Astrocyte (in vitro differentiated cells and primary cell): ENCODE results near the gene VHLL. TPM values are rescaled to one million over a fixed set of nuclear protein-coding genes. Genes with fewer than 3 reads are reported as not detected.
"Not testable (repeated sequence)": the region's sequence is repeated elsewhere in the genome, so short reads cannot be mapped to it uniquely, and the experiment has no call there.

Source experiments
- DNase-seq: peaks from one replicate; pipeline ENCODE4 v3.0.0-alpha.2; 2010; ENCODE audit warnings: low read depth
- FAIRE-seq: peaks from 2 replicates; lab custom pipeline; 2011; peaks lifted over from hg19 to GRCh38; lab: Jason Lieb, UNC
- H2AFZ ChIP-seq: 2 replicates; pipeline ENCODE4 v1.6.0; 2012; ENCODE audit warnings: low read depth, low read length, inconsistent platforms
- H3K27ac ChIP-seq: 2 replicates; pipeline ENCODE4 v1.5.1; 2011; ENCODE audit warnings: low read depth, low read length, inconsistent platforms
- H3K27me3 ChIP-seq: 2 replicates; pipeline ENCODE4 v1.6.0; 2011; ENCODE audit warnings: low read length, inconsistent platforms; ENCODE audit not compliant: insufficient read depth
- H3K36me3 ChIP-seq: 2 replicates; pipeline ENCODE4 v1.5.1; 2011; ENCODE audit warnings: low read length, inconsistent platforms; ENCODE audit not compliant: insufficient read depth
- H3K4me1 ChIP-seq: 2 replicates; pipeline ENCODE4 v1.5.1; 2011; ENCODE audit warnings: low read length, inconsistent platforms; ENCODE audit not compliant: insufficient read depth
- H3K4me2 ChIP-seq: 2 replicates; pipeline ENCODE4 v1.6.0; 2012; ENCODE audit warnings: low read length, inconsistent platforms
- H3K4me3 ChIP-seq: 2 replicates; pipeline ENCODE4 v1.5.1; 2011; ENCODE audit warnings: low read depth, mild to moderate bottlenecking, low read length, inconsistent platforms; ENCODE audit not compliant: insufficient read depth
- H3K79me2 ChIP-seq: 2 replicates; pipeline ENCODE4 v1.6.0; 2012; ENCODE audit warnings: mild to moderate bottlenecking, low read length, inconsistent platforms; ENCODE audit not compliant: insufficient read depth
- H3K9ac ChIP-seq: 2 replicates; pipeline ENCODE4 v1.6.0; 2012; ENCODE audit warnings: mild to moderate bottlenecking, low read length, inconsistent platforms
- H3K9me3 ChIP-seq: 2 replicates; pipeline ENCODE4 v1.5.1; 2012; ENCODE audit warnings: low read depth, mild to moderate bottlenecking, low read length, inconsistent platforms; ENCODE audit not compliant: insufficient read depth
- H4K20me1 ChIP-seq: 2 replicates; pipeline ENCODE4 v1.6.0; 2012; ENCODE audit warnings: low read length, inconsistent platforms; ENCODE audit not compliant: insufficient read depth
- H3K27ac Mint-ChIP-seq: one replicate; pipeline ENCODE4 v1.8.0; 2021; ENCODE audit warnings: mild to moderate bottlenecking, mixed read lengths; ENCODE audit not compliant: unreplicated experiment
- H3K27me3 Mint-ChIP-seq: one replicate; pipeline ENCODE4 v1.8.0; 2021; ENCODE audit warnings: low read depth, mixed read lengths; ENCODE audit not compliant: unreplicated experiment
- H3K36me3 Mint-ChIP-seq: one replicate; pipeline ENCODE4 v1.8.0; 2021; ENCODE audit warnings: low read depth, mixed read lengths; ENCODE audit not compliant: unreplicated experiment
- H3K4me1 Mint-ChIP-seq: one replicate; pipeline ENCODE4 v1.8.0; 2021; ENCODE audit warnings: low read depth, mixed read lengths; ENCODE audit not compliant: unreplicated experiment
- H3K4me3 Mint-ChIP-seq: one replicate; pipeline ENCODE4 v1.8.0; 2021; ENCODE audit warnings: mild to moderate bottlenecking, moderate library complexity, mixed read lengths; ENCODE audit not compliant: unreplicated experiment
- H3K9me3 Mint-ChIP-seq: one replicate; pipeline ENCODE4 v1.8.0; 2021; ENCODE audit warnings: mild to moderate bottlenecking, mixed read lengths; ENCODE audit not compliant: unreplicated experiment
- EZH2 ChIP-seq: IDR thresholded peaks from 2 replicates; pipeline ENCODE4 v1.6.1; 2012; ENCODE audit warnings: mild to moderate bottlenecking, low read length, inconsistent platforms; ENCODE audit not compliant: insufficient read depth
- total RNA-seq: library from RNA; stranded (reverse); gene quantifications from 2 replicates; pipeline ENCODE4 v1.2.1, GENCODE V29; 2021
- TF ChIP-seq, protein P1 (sequence below): IDR thresholded peaks from 2 replicates; pipeline ENCODE4 v1.5.1; 2011; ENCODE audit warnings: low read depth, mild to moderate bottlenecking, inconsistent platforms, low read length, moderate library complexity; ENCODE audit not compliant: insufficient read depth

Gene VHLL
- total RNA-seq, 1 donor from 2014 or later = 0.34 TPM

- Histone ChIP-seq H3K79me2 (peaks cover 47% of the 10 kb centered on the region), H2AFZ (peak overlapping the region; percentile 89)
- FAIRE-seq = no peak
Measured at GRCh38 chr1:156337052-156337887, 38.2 kb upstream of the VHLL start.

GRCh38 chr1:156336242-156336641, 37.1 kb upstream of the VHLL start:
- Histone ChIP-seq H3K27ac (no peak overlapping the region), H3K79me2 (peaks cover 47% of the 10 kb centered on the region), H3K9me3 (no peaks in the 10 kb centered on the region), H3K36me3 (peaks cover 39% of the 10 kb centered on the region), H2AFZ (no peak overlapping the region), H3K4me1 (peaks cover 17% of the 10 kb centered on the region), H3K4me2 (peak overlapping the region; percentile 86), H3K27me3 (no peaks in the 10 kb centered on the region), H3K4me3 (peak overlapping the region; percentile 93), H3K9ac (peak overlapping the region; percentile 42), H4K20me1 (peaks cover 47% of the 10 kb centered on the region)
- FAIRE-seq = no peak
- no peaks in the 10 kb centered on the region for H3K27me3 Mint-ChIP-seq
- H3K4me3 Mint-ChIP-seq = peak overlapping the region; percentile 100
- H3K36me3 Mint-ChIP-seq = peaks cover 10% of the 10 kb centered on the region
- peaks cover 2% of the 10 kb centered on the region for H3K9me3 Mint-ChIP-seq
- no peak for TF ChIP-seq EZH2
- TF ChIP-seq, protein P1, sequence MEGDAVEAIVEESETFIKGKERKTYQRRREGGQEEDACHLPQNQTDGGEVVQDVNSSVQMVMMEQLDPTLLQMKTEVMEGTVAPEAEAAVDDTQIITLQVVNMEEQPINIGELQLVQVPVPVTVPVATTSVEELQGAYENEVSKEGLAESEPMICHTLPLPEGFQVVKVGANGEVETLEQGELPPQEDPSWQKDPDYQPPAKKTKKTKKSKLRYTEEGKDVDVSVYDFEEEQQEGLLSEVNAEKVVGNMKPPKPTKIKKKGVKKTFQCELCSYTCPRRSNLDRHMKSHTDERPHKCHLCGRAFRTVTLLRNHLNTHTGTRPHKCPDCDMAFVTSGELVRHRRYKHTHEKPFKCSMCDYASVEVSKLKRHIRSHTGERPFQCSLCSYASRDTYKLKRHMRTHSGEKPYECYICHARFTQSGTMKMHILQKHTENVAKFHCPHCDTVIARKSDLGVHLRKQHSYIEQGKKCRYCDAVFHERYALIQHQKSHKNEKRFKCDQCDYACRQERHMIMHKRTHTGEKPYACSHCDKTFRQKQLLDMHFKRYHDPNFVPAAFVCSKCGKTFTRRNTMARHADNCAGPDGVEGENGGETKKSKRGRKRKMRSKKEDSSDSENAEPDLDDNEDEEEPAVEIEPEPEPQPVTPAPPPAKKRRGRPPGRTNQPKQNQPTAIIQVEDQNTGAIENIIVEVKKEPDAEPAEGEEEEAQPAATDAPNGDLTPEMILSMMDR = peak; percentile 14
- DNase-seq = no peak
- peak overlapping the region; percentile 10 for H3K27ac Mint-ChIP-seq
- H3K4me1 Mint-ChIP-seq = peaks cover 1% of the 10 kb centered on the region

More at GRCh38 chr1:156337052-156337887, 38.2 kb upstream of the VHLL start:
- Histone ChIP-seq H3K4me3 (peak overlapping the region; percentile 93), H3K27ac (peak overlapping the region; percentile 76), H3K36me3 (peaks cover 35% of the 10 kb centered on the region), H4K20me1 (peaks cover 47% of the 10 kb centered on the region), H3K4me1 (peaks cover 17% of the 10 kb centered on the region), H3K9ac (peak overlapping the region; percentile 91), H3K27me3 (no peaks in the 10 kb centered on the region), H3K4me2 (peak overlapping the region; percentile 86), H3K9me3 (no peaks in the 10 kb centered on the region)
- H3K27ac Mint-ChIP-seq = peak overlapping the region; percentile 95
- TF ChIP-seq, protein P1 = no peak
- no peak for TF ChIP-seq EZH2
- no peak for DNase-seq
- H3K9me3 Mint-ChIP-seq = peaks cover 2% of the 10 kb centered on the region
- peaks cover 10% of the 10 kb centered on the region for H3K36me3 Mint-ChIP-seq
- no peaks in the 10 kb centered on the region for H3K27me3 Mint-ChIP-seq
- H3K4me1 Mint-ChIP-seq = peaks cover 1% of the 10 kb centered on the region
- peak overlapping the region; percentile 100 for H3K4me3 Mint-ChIP-seq

- not testable (repeated sequence) for H3K27ac Mint-ChIP-seq, H3K9me3 ChIP-seq, H3K9me3 Mint-ChIP-seq, H2AFZ ChIP-seq, FAIRE-seq, H3K27me3 Mint-ChIP-seq, H3K9ac ChIP-seq, H3K4me1 ChIP-seq, H3K4me3 ChIP-seq, H3K4me2 ChIP-seq, H3K4me1 Mint-ChIP-seq, H3K27ac ChIP-seq, H3K27me3 ChIP-seq, H3K4me3 Mint-ChIP-seq
- H4K20me1 ChIP-seq = peaks cover 44% of the 10 kb centered on the region
- DNase-seq = peak; percentile 31
- H3K36me3 Mint-ChIP-seq = peaks cover 13% of the 10 kb centered on the region
- peaks cover 17% of the 10 kb centered on the region for H3K79me2 ChIP-seq
- H3K36me3 ChIP-seq = peaks cover 46% of the 10 kb centered on the region
Measured at GRCh38 chr1:156323179-156323578, 24.1 kb upstream of the VHLL start.
